ENCODE data around the gene SCEL. TPM values are rescaled to one million over a fixed set of nuclear protein-coding genes. Genes with fewer than 3 reads are reported as not detected.

Gene SCEL
- total and polyA plus RNA-seq, 2 of the 8 experiments (the other 6 are each of a cell fraction or from before 2014, with no cell fraction given): not detected

DNA sequence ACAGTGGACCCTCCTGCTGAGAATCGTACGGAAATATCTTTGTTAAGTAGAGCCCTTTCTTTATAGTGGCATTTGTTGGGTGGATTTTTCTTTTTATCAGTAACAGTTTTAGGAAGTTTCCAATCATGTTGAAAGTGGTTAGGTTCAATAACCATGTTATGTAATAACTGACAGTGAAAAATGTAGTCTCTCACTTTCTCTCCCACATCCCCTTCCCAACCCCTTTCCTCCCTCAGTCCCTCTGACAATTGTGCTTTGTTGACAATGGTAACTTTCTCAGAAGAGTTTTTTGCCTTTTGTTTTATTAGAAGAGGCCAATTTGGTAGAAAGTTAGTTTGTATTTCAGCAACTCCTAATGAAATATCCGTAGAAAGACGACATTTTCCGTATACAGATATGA lies 84.1 kb downstream of the SCEL start:
- no peak overlapping the region for H2BK120ac ChIP-seq (replicated peaks; ENCODE audit: low read depth, low read length)
- CTCF ChIA-PET (ENCODE audit: partially characterized antibody): no interaction called here
- no peak overlapping the region for H2BK15ac ChIP-seq (ENCODE audit: low read length)
- H3K79me2 ChIP-seq (ENCODE audit: control insufficient read depth in 1 of 2, insufficient read depth in 2 of 2, low read length in 2 of 2): no peaks in the 10 kb centered on the region
- POLR2A ChIA-PET (ENCODE audit: partially characterized antibody): no interaction called here
- no peaks in the 10 kb centered on the region for H4K20me1 ChIP-seq (replicated peaks in 1 of 2; ENCODE audit: control insufficient read depth in 1 of 2, insufficient read depth in 2 of 2, low read length in 2 of 2)
- H2BK20ac ChIP-seq (ENCODE audit: low read length): no peak overlapping the region
- no peak overlapping the region for H3K56ac ChIP-seq (replicated peaks; ENCODE audit: insufficient read length, low read depth, low read length)
- H3K23ac ChIP-seq (ENCODE audit: insufficient read length): no peak overlapping the region
- no peaks in the 10 kb centered on the region; the same call in 1 of the 2 replicates for H3K23me2 ChIP-seq (ENCODE audit: low read depth, low read length)
- no peak overlapping the region for H2BK12ac ChIP-seq (ENCODE audit: low read depth, low read length)
- FAIRE-seq (no peak), DNase-seq (ENCODE audit: low read depth in 1 of 2, low spot score in 2 of 2) (no peak)
- no peak overlapping the region for H3K9ac ChIP-seq (replicated peaks in 1 of 4; ENCODE audit: extremely low read depth in 1 of 4, low read depth in 3 of 4, low read length in 3 of 4)
- H4K8ac ChIP-seq (ENCODE audit: extremely low read depth, insufficient read depth, low read length): no peak overlapping the region
- H3K4me2 ChIP-seq (ENCODE audit: insufficient read depth in 1 of 2, low read depth in 2 of 2, low read length in 2 of 2): no peak overlapping the region
- no peaks in the 10 kb centered on the region for H3K27me3 ChIP-seq (replicated peaks in 1 of 4; ENCODE audit: control insufficient read depth in 3 of 4, extremely low read depth in 1 of 4, insufficient read depth in 3 of 4, low read length in 3 of 4)
- no peak overlapping the region for H4K5ac ChIP-seq (ENCODE audit: insufficient read length, low read depth, low read length)
- H3K79me1 ChIP-seq (ENCODE audit: low read depth, low read length): no peaks in the 10 kb centered on the region
- H2BK5ac ChIP-seq (ENCODE audit: low read depth, low read length): no peak overlapping the region
- H3K4ac ChIP-seq (replicated peaks; ENCODE audit: insufficient read length, low read depth, low read length): no peak overlapping the region
- H2AFZ ChIP-seq (ENCODE audit: low read length): no peak overlapping the region
- no peak overlapping the region for H2AK5ac ChIP-seq (ENCODE audit: low read depth, low read length)
- no peaks in the 10 kb centered on the region for H3K36me3 ChIP-seq (ENCODE audit: control insufficient read depth in 2 of 4, insufficient read depth in 4 of 4, low read length in 3 of 4)
- H3K18ac ChIP-seq (ENCODE audit: extremely low read depth, low read length): no peak overlapping the region
- WGBS, 2 experiments (ENCODE audit: extremely low coverage in 1 of 2, insufficient coverage in 1 of 2, insufficient read length in 1 of 2, insufficient replicate concordance in 2 of 2, low coverage in 1 of 2, low lambda C conversion rate in 2 of 2, missing lambda C conversion rate in 1 of 2): 70% methylated on average over 5 of the region's 5 CpGs; no CpG with 5 or more reads in 1 of the 2 experiments
- no peak overlapping the region for H3K14ac ChIP-seq (ENCODE audit: insufficient read length)
- no peak overlapping the region for H4K91ac ChIP-seq (replicated peaks; ENCODE audit: insufficient read length, low read length)
- H3K9me3 ChIP-seq (ENCODE audit: insufficient read depth in 2 of 2, low read depth in 1 of 2, low read length in 1 of 2): no peaks in the 10 kb centered on the region
- H3K4me3 ChIP-seq (ENCODE audit: extremely low read depth in 1 of 4, insufficient read depth in 2 of 4, low read depth in 3 of 4, low read length in 4 of 4): no peak overlapping the region
- no peak overlapping the region for H3K27ac ChIP-seq (ENCODE audit: low read depth, low read length)
- no peaks in the 10 kb centered on the region for H3K4me1 ChIP-seq (replicated peaks in 1 of 4; ENCODE audit: control insufficient read depth in 3 of 4, insufficient read depth in 4 of 4, low read length in 3 of 4)
- TF ChIP-seq, protein P1, sequence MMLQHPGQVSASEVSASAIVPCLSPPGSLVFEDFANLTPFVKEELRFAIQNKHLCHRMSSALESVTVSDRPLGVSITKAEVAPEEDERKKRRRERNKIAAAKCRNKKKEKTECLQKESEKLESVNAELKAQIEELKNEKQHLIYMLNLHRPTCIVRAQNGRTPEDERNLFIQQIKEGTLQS (IDR thresholded peaks at IDR 0.05; ENCODE audit: insufficient read depth, low read depth, low read length): no peak
- TF ChIP-seq SP4 (IDR thresholded peaks at IDR 0.05; ENCODE audit: low read length) (no peak), KDM5A (IDR thresholded peaks at IDR 0.05; ENCODE audit: low read length) (no peak), TCF12 (IDR thresholded peaks at IDR 0.05; ENCODE audit: low read depth, low read length) (no peak), HDAC6 (IDR thresholded peaks at IDR 0.05; ENCODE audit: low read depth, low read length) (no peak), SP1 (IDR thresholded peaks at IDR 0.05; ENCODE audit: low read depth, low read length) (no peak), FOSL1 (IDR thresholded peaks at IDR 0.05; ENCODE audit: insufficient read depth, low read depth, low read length) (no peak), TAF7 (optimal IDR thresholded peaks at IDR 0.05; ENCODE audit: borderline replicate concordance, low read depth, low read length) (no peak), SIN3A (conservative IDR thresholded peaks at IDR 0.05 in 1 of 2, IDR thresholded peaks at IDR 0.05 in 1 of 2; ENCODE audit: low read depth in 1 of 2, low read length in 2 of 2) (no peak), RNF2 (IDR thresholded peaks at IDR 0.05; ENCODE audit: borderline replicate concordance, low read depth, low read length, missing control alignments, poor library complexity, severe bottlenecking) (no peak), CEBPB (IDR thresholded peaks at IDR 0.05; ENCODE audit: low read depth, low read length) (no peak), ZNF274 (IDR thresholded peaks at IDR 0.05; ENCODE audit: borderline replicate concordance, extremely low read depth, low read length) (no peak), USF2 (IDR thresholded peaks at IDR 0.05; ENCODE audit: low read length) (no peak)
